Measurements from ENCODE around the gene ACP4.
"Not testable (repeated sequence)": the region's sequence is repeated elsewhere in the genome, so short reads cannot be mapped to it uniquely, and the experiment has no call there.

ACP4 gene

GRCh38 chr19:50797781-50798658 lies 7.8 kb downstream of the ACP4 start:
- no peak for DNase-seq

- no peak for DNase-seq
Observed at GRCh38 chr19:50798659-50799546, 8.7 kb downstream of the ACP4 start.

GRCh38 chr19:50799547-50799851 lies 9.3 kb downstream of the ACP4 start:
- no peak for DNase-seq

GRCh38 chr19:50801107-50801506 lies 10.9 kb downstream of the ACP4 start:
- no peak for DNase-seq

- DNase-seq: no peak
Observed at GRCh38 chr19:50803633-50804419, 13.6 kb downstream of the ACP4 start.

GRCh38 chr19:50804420-50805272 lies 14.4 kb downstream of the ACP4 start:
- DNase-seq: peak; percentile 97

- DNase-seq: no peak
Observed at GRCh38 chr19:50808856-50809255, 18.6 kb downstream of the ACP4 start.

- DNase-seq: not testable (repeated sequence)
Observed at GRCh38 chr19:50811622-50812238, 21.5 kb downstream of the ACP4 start.

- DNase-seq: no peak
Observed at GRCh38 chr19:50812474-50812873, 22.3 kb downstream of the ACP4 start.

GRCh38 chr19:50814883-50815282 lies 24.7 kb downstream of the ACP4 start:
- no peak for DNase-seq

- DNase-seq: no peak
Observed at GRCh38 chr19:50815439-50815838, 25.2 kb downstream of the ACP4 start.

GRCh38 chr19:50817941-50818858 lies 28.0 kb downstream of the ACP4 start:
- no peak for DNase-seq

GRCh38 chr19:50818859-50819472 lies 28.8 kb downstream of the ACP4 start:
- DNase-seq: no peak

GRCh38 chr19:50819636-50820035 lies 29.4 kb downstream of the ACP4 start:
- DNase-seq: no peak

GRCh38 chr19:50820086-50820485 lies 29.9 kb downstream of the ACP4 start:
- no peak for DNase-seq

GRCh38 chr19:50820549-50821247 lies 30.5 kb downstream of the ACP4 start:
- no peak for DNase-seq

- DNase-seq: no peak
Observed at GRCh38 chr19:50821248-50821612, 31.0 kb downstream of the ACP4 start.

GRCh38 chr19:50821622-50822021 lies 31.4 kb downstream of the ACP4 start:
- no peak for DNase-seq

GRCh38 chr19:50822661-50823208 lies 32.5 kb downstream of the ACP4 start:
- no peak for DNase-seq

Data from NK-92 treated with Interleukin-12 subunit alpha and Interleukin-12 subunit beta, amount 100 ng/mL, for 24 hours (cell line).